GM12878 (cell line): ENCODE measurements around the gene TMEM181. TPM values are rescaled to one million over a fixed set of nuclear protein-coding genes. Genes with fewer than 3 reads are reported as not detected.

ENCODE experiments used
- BMI1 ChIP-seq: fragments of 450-650 bp; IDR thresholded peaks from 2 replicates; pipeline ENCODE4 v1.6.1; 2016; ENCODE audit warnings: mild to moderate bottlenecking, moderate library complexity, borderline replicate concordance
- CEBPB ChIP-seq, 2 experiments: fragments of 150-350 bp in 1 of 2; IDR thresholded peaks; 2 replicates each; pipeline ENCODE4 v1.6.1; 2012 to 2014; ENCODE audit warnings: low read depth in 2 of 2, low read length in 2 of 2, borderline replicate concordance in 1 of 2, inconsistent platforms in 1 of 2
- CHD1 ChIP-seq: IDR thresholded peaks from 2 replicates; pipeline ENCODE4 v1.6.1; 2012; ENCODE audit warnings: low read depth, low read length, improper control_type of control experiment
- CHD4 ChIP-seq: fragments of 200-600 bp; sonication (generic); IDR thresholded peaks from 2 replicates; pipeline ENCODE4 v1.6.1; 2016; ENCODE audit warnings: mild to moderate bottlenecking
- CREB1 ChIP-seq: IDR thresholded peaks from 2 replicates; pipeline ENCODE4 v1.6.1; 2012; ENCODE audit warnings: low read depth, mild to moderate bottlenecking, inconsistent platforms
- E4F1 ChIP-seq: fragments of 450-650 bp; IDR thresholded peaks from 2 replicates; pipeline ENCODE4 v1.6.1; 2018; ENCODE audit warnings: borderline replicate concordance, mild to moderate bottlenecking; ENCODE audit not compliant: partially characterized antibody
- ESRRA ChIP-seq: IDR thresholded peaks from 2 replicates; pipeline ENCODE4 v1.6.1; 2012; ENCODE audit warnings: mild to moderate bottlenecking, low read length, improper control_type of control experiment
- FOXM1 ChIP-seq: IDR thresholded peaks from 2 replicates; pipeline ENCODE4 v1.6.1; 2012; ENCODE audit warnings: low read depth, mild to moderate bottlenecking, inconsistent platforms, low read length, moderate library complexity
- KLF5 ChIP-seq: fragments of 450-650 bp; IDR thresholded peaks from 2 replicates; pipeline ENCODE4 v1.6.1; 2014; ENCODE audit warnings: mild to moderate bottlenecking; ENCODE audit not compliant: partially characterized antibody
- LARP7 ChIP-seq: fragments of 450-650 bp; IDR thresholded peaks from 2 replicates; pipeline ENCODE4 v1.6.1; 2017; ENCODE audit warnings: mild to moderate bottlenecking
- MAX ChIP-seq: IDR thresholded peaks from 2 replicates; pipeline ENCODE4 v1.6.1; 2012; ENCODE audit warnings: low read depth, low read length, improper control_type of control experiment
- NFXL1 ChIP-seq: fragments of 450-650 bp; IDR thresholded peaks from 2 replicates; pipeline ENCODE4 v1.6.1; 2017; ENCODE audit warnings: antibody characterized with exemption, mild to moderate bottlenecking, borderline replicate concordance
- NFYB ChIP-seq: IDR thresholded peaks from 2 replicates; pipeline ENCODE4 v1.6.1; 2011; ENCODE audit warnings: low read depth, mild to moderate bottlenecking, low read length, improper control_type of control experiment, moderate library complexity; ENCODE audit not compliant: insufficient read depth
- NR2F1 ChIP-seq: fragments of 450-650 bp; conservative IDR thresholded peaks from 2 replicates; pipeline ENCODE4 v1.6.1; 2017; ENCODE audit warnings: mild to moderate bottlenecking
- POLR2A ChIP-seq: IDR thresholded peaks from 2 replicates; pipeline ENCODE4 v1.6.1; 2011; ENCODE audit warnings: low read depth, mild to moderate bottlenecking, low read length
- POU2F2 ChIP-seq: IDR thresholded peaks from 3 replicates; pipeline ENCODE4 v1.6.1; 2011; ENCODE audit warnings: low read depth, mild to moderate bottlenecking, low read length, borderline replicate concordance
- REST ChIP-seq: IDR thresholded peaks from 2 replicates; pipeline ENCODE4 v1.6.1; 2012; ENCODE audit warnings: mild to moderate bottlenecking, low read depth, low read length
- SMARCA5 ChIP-seq: fragments of 450-650 bp; IDR thresholded peaks from 2 replicates; pipeline ENCODE4 v1.6.1; 2017; ENCODE audit warnings: mild to moderate bottlenecking
- ZBED1 ChIP-seq: IDR thresholded peaks from 2 replicates; pipeline ENCODE4 v1.6.1; 2016; ENCODE audit warnings: borderline replicate concordance
- ZNF207 ChIP-seq: fragments of 450-650 bp; IDR thresholded peaks from 2 replicates; pipeline ENCODE4 v1.6.1; 2014; ENCODE audit warnings: antibody characterized with exemption, mild to moderate bottlenecking, borderline replicate concordance
- ZNF687 ChIP-seq: fragments of 450-650 bp; IDR thresholded peaks from 2 replicates; pipeline ENCODE4 v1.6.1; 2017; ENCODE audit warnings: mild to moderate bottlenecking, moderate library complexity
- polyA plus RNA-seq, 11 experiments: library from polyadenylated mRNA; depleted of rRNA in 4 of 11; unstranded in 6 of 11; stranded (reverse) in 5 of 11; fragments of >200 nt; fragmentation: Nextera tagmentation in 4 of 11; fragmentation: Illumina TruSeq in 1 of 11; extraction: Ambion mirVana in 4 of 11; extraction: Trizol in 1 of 11; gene quantifications; 1 replicate in 1 of 11; 2 replicates in 10 of 11; pipeline versions ENCODE4 v1.2.1 to v1.2.3, GENCODE V29; 2011 to 2016; ENCODE audit warnings: inconsistent platforms in 2 of 11, missing spikeins in 2 of 11, low read depth in 1 of 11
- total RNA-seq, 4 experiments: library from RNA; depleted of rRNA in 3 of 4; stranded (reverse); fragments of >200 nt in 3 of 4; fragmentation: Illumina TruSeq in 1 of 4; extraction: Trizol in 1 of 4; gene quantifications; 2 replicates each; pipeline versions ENCODE4 v1.2.1 to v1.2.3, GENCODE V29; 2013 to 2021

TMEM181 gene
- total and polyA plus RNA-seq, 10 of the 15 experiments (the other 5 are each of a cell fraction or from before 2014, with no cell fraction given), result 1.5 to 7.9 (median 5.2) TPM

GRCh38 chr6:158644231-158645063, 84.6 kb downstream of the TMEM181 start, which contains the start of gene DYNLT1 (continued):
- peak; percentile 64 for TF ChIP-seq MAX
- TF ChIP-seq KLF5, result no peak
- TF ChIP-seq LARP7, result peak; percentile 86
- TF ChIP-seq BMI1, result no peak
- peak; percentile 58 for TF ChIP-seq NR2F1
- TF ChIP-seq SMARCA5, result peak; percentile 28; the same call in 1 of the 2 replicates
- 0 out of 2 replicates have a peak, but pooled peaks have one; percentile 15 for TF ChIP-seq ZNF687
- TF ChIP-seq E4F1, result no peak
- 0 out of 2 replicates have a peak, but pooled peaks have one; percentile 48 for TF ChIP-seq ZNF207
- TF ChIP-seq CHD4, result no peak
- TF ChIP-seq REST, result no peak
- 0 out of 2 replicates have a peak, but pooled peaks have one; percentile 31 for TF ChIP-seq CREB1
- TF ChIP-seq CHD1, result no peak
- TF ChIP-seq POU2F2, result no peak
- TF ChIP-seq ZBED1, result no peak
- TF ChIP-seq NFXL1, result no peak
- TF ChIP-seq CEBPB (IDR thresholded peaks at IDR 0.05; ENCODE audit: borderline replicate concordance in 1 of 2, low read depth in 2 of 2, low read length in 2 of 2), result no peak
- no peak for TF ChIP-seq NFYB
- no peak for TF ChIP-seq ESRRA
- peak; percentile 97 for TF ChIP-seq POLR2A
- TF ChIP-seq FOXM1, result no peak
